Stimulated activated CD8-positive, alpha-beta memory T cell treated with anti-CD3 and anti-CD28 coated beads, Interleukin-15, amount 100 ng/mL, for 48 hours (primary cell): Measurements from ENCODE around the gene NLRP5.
"Not testable (repeated sequence)": the region's sequence is repeated elsewhere in the genome, so short reads cannot be mapped to it uniquely, and the experiment has no call there.

Source experiments
- DNase-seq, 2 donors: peaks; one replicate each; pipeline ENCODE4 v3.0.0-alpha.2; 2020; ENCODE audit warnings: low read depth in 2 of 2

Gene NLRP5

GRCh38 chr19:55986487-55986886 is at the start of gene NLRP5:
Gene NLRP5 (plus strand): TSS chr19:55986775.
- DNase-seq: no peak

DNA sequence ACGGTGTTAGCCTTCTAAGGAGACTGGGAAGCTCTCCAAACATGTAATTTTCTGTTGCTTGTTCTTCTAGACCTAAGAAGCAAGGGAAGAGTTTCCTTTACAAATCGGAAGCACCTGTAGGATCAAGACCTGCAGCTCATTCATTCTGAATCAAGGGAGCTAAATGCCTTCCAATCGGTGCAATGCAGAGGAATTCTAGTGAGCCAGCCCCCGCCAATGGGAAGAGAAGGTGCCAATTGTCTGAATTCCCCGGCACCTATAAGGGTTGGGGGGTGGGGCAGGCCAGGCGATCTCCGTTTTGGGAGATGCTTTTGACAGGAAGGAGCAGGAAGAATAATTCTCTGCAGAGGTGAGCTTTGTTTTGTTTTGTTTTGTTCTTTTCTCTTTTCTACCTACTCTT is 47.4 kb upstream of the NLRP5 start:
- no peak for DNase-seq

DNA sequence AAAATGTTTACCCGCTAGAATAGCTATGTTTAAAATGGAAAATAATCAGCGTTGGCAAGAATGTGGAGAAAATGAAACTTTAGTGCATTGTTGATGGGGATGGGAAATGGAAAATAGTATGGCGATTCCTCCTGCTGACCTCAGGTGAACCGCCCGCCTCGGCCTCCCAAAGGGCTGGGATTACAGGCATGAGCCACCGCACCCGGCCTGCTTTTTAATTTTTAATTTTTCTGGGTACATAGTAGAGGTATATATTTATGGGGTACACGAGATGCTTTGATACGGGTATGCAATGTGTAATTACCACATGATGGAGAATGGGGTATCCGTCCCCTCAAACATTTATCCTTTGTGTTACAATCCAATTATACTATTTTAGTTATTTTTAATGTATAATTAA is 46.3 kb upstream of the NLRP5 start:
- no peak for DNase-seq

- no peak for DNase-seq
These were observed 39.0 kb upstream of the NLRP5 start, which contains the start of gene NLRP8 for GRCh38 chr19:55947532-55947931. Gene NLRP8 (plus strand): TSS chr19:55947832.

GRCh38 chr19:55950566-55950965 is 36.0 kb upstream of the NLRP5 start:
- not testable (repeated sequence) for DNase-seq

DNA sequence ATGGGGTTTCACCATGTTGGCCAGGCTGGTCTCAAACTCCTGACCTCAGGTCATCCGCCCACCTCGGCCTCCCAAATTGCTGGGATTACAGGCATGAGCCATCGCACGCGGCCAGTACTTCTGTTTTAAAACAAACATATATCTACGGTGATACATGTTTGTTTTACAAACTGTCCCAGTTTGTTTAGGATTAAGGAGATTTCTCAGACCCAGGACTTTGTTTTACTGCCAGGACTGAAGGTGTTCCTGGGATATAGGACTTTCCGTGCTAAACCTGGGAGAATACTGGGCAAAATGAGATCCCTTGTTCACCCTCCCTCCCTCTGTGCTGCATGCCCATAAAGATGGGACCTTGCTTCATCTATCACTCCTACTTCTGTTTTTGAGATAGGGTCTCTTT is 30.1 kb upstream of the NLRP5 start:
- no peak for DNase-seq

- DNase-seq: no peak
These were observed 28.2 kb upstream of the NLRP5 start for GRCh38 chr19:55958356-55958755.

GRCh38 chr19:55959996-55960675 is 26.4 kb upstream of the NLRP5 start:
- no peak for DNase-seq

DNA sequence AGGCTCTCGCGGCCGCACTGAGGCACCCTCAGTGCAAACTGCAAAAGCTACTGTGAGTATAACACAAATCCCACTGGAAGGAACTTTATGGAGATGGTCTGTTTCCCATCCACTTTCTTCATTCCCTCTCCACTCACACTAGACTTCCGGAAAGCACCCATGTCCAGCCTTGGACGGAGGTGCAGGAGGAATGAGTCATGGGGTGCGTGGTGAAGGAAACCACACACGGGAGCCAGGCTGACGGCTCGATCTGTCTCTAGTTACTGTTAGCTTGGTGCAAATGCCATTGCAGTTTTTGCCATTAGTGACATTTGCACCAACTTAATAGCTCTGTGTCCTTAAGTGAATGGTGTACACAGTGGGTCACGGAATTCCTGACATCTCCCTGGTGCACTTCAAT is 24.4 kb upstream of the NLRP5 start:
- DNase-seq: no peak

DNA sequence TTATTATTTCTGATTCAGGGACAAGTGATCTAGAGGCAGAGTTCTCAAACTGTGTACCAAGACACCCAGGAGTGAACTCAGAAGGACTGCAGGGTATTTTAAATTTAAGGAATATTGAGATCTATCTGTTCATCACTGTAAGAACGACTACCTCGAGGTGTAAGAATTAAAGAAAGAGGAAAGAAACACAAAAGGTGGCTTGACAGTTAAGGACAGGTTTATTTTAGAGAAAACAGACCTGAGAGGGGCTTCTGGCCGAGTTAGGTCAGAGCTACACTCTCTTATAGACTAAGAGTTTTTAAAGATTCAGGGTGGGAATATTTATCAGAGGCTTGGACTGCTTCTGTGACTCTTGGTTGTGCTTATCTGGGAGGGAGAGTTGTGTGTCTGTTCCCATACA is 12.6 kb upstream of the NLRP5 start:
- DNase-seq: no peak

DNA sequence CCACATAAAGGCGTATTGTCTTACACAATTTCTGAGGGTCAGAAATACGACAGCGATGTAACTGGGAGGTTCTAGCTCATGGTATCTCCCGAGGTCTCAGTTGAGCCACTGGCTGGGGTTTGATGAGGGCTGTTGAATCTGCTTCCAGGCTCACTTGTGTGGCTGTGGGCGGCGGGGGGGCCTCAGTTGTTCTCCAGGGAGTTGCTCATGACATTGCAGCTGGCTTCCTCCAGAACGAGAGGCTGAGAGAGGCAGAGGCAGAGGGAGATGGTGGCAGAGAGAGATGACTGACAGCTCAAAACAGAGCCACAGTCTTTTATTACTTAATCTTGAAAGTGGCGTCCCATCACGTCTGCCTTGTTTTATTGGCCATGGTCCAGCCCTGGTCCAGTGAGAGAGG is 6.2 kb upstream of the NLRP5 start:
- DNase-seq: no peak

DNA sequence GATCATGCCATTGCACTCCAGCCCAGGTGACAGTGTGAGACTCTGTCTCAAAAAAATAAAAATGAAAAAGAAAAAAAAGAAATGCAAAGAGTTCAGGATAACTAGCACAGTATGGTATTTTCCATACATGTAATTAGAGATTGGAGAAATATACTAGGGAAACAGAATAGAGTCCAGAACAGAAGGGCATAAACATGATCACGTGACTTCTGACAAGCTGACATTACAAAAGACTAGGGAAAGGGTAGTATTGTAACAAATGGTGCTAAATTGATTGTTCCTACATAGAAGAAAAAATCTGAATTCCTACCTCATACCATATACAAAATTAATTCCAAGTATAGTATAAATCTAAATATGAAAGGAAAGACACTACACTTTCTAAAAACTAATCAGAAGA is 1.3 kb upstream of the NLRP5 start:
- DNase-seq: no peak

GRCh38 chr19:55990831-55991230 is 4.3 kb downstream of the NLRP5 start:
- DNase-seq: no peak

DNA sequence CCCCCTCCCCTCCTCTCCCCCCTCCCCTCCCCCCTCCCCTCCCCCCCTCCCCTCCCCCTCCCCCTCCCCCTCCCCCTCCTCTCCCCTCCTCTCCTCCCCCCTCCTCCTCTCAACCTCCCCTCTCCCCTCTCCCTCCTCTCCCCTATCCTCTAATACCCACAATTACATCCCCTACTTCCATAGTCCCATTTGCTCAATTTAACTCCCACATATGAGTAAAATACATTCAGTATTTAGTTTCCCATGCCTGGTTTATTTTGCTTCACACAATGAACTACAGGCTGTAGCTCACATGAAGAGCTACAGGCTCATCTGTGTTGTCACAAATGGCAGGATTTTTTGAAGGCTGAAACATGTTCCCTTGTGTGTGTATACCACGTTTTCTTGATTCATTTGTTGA is 6.9 kb downstream of the NLRP5 start:
- DNase-seq: no peak

- no peak for DNase-seq
These were observed 28.2 kb downstream of the NLRP5 start for GRCh38 chr19:56014765-56015164.

- DNase-seq: no peak
These were observed 29.2 kb downstream of the NLRP5 start for GRCh38 chr19:56015756-56016155.

- not testable (repeated sequence) for DNase-seq
These were observed 32.8 kb downstream of the NLRP5 start for GRCh38 chr19:56019325-56019724.

DNA sequence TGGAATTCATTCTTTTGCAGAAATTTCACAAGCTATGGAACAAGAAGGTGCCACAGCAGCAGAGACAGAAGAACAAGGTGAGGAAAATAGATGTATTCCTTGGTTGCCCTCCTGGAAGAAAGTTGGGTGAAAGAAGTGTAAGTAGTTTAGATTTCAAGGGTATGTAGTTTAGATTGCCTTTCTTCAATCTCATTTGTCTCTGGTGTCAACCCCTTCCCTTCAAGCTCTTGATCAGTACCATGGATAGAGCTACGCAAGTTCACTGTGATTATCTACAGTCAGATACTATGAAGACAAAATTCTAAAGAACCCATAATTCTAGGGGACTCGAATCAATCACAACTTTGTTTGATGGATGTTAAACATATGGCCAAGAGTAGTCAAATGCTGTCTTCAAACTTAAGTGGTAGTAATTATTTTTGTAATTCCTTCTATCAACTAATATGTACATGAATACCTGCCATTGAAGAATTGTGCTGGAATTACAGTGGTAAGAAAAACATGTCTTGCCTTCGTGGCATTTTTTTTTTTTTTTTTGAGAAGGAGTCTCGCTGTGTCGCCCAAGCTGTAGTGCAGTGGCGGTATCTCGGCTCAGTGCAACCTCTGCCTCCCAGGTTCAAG is 33.9 kb downstream of the NLRP5 start:
- not testable (repeated sequence) for DNase-seq

GRCh38 chr19:56026769-56027168 is 40.2 kb downstream of the NLRP5 start:
- DNase-seq: no peak

DNA sequence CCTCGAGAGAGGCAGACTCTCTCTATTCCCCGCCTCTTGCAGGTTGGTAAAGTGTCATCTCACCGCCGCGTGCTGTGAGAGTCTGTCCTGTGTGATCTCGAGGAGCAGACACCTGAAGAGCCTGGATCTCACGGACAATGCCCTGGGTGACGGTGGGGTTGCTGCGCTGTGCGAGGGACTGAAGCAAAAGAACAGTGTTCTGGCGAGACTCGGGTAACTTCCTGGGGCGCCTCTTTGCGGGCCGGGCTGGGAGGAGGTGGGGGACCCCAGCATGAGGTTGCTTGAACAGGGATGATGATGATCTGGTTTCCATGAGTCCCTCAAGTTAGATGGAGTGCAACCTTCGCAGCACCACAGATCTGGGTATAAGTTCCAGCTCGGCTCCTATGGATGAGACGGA is 67.0 kb downstream of the NLRP5 start:
- no peak for DNase-seq

DNA sequence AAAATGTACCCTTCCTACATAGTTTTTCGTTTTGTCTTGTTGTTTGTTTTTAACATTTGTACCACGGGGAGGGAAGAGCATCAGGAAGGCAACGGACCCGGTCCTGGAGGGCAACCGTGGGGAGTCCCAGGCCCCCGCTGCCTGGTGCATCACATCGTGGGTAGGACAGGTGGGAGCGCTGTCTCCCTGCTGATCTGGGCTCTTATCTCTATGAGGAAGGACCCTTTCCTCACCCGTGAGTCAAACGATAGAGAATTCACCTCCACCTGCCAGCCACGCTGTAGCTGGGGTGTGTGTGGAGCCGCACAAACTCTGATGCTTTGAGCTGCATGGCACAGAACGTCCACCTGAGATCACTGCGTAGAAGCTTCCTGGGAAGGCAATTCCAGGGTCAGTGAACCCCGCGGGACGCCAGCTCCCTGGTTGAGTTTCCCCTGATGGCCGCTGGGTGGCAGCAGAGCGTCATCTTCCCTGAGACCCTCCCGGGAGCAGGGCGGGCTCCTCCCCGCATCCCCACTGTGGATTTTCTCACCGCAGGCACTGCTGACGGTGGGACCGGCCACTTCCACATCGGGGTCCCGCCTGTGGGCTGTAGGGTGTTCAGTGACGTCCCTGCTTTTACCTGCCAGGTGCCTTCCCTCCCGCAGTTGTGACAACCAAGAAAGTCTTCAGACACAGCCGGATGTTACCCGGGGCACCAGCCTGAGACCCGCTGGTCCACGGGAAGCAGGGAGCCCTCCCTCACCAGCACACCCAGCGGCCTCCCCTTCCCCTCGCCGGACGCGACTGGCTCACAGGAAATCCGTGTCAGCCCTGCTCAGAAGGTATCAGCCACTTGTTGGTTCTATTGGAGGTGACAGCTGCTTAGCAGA is 79.8 kb downstream of the NLRP5 start:
- DNase-seq: peak; percentile 27 to 33

DNA sequence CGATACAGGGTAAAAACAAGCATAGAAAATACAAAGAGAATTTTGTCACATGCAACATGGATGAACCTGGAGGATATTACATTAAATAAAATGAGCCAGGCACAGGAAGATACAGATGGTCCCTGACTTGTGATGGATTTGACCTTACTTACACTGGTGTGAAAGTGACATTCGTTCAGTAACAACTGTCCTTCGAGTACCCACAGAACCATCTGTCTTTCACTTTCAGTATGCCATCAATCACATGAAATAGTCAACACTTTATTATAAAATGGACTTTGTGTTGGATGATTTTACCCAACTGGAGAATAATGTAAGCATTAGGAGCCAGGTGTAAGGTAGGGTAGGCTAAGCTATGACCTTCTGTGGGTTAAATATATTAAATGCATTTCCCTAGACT is 83.1 kb downstream of the NLRP5 start:
- no peak for DNase-seq

DNA sequence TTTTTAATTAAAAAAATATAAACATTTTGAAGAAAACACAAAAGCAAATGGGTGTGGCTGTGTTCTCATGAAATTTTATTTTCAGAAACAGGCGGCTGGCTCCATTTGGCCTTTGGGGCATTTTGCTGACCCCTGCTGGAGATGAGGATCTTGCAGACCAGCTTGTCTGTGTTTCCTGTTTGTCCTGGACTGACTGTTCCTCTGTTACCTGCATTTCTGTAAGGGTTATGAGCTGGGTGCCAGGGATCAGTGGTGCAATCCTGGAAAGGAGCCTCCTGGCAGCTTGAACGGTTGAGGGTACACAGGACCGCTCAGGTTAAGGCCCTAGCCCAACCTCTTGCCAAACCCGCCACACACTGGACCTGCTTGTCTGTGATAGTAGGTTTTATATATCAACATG is 84.6 kb downstream of the NLRP5 start:
- DNase-seq: no peak
